Heart right ventricle (tissue), 16 donors: ENCODE measurements around the gene CDRT15L2. TPM values are rescaled to one million over a fixed set of nuclear protein-coding genes. Genes with fewer than 3 reads are reported as not detected.
"Not testable (repeated sequence)": the region's sequence is repeated elsewhere in the genome, so short reads cannot be mapped to it uniquely, and the experiment has no call there.

ENCODE experiments used
- ATAC-seq, 8 donors: fragments of 200-7000 bp; cut with Tn5 transposase; one replicate each; pipeline ENCODE4 v1.9.1; 2020; ENCODE audit warnings: mild to moderate bottlenecking in 8 of 8, moderate library complexity in 8 of 8, moderate number of reproducible peaks in 1 of 8
- DNase-seq, 2 donors: peaks; one replicate each; pipeline ENCODE4 v3.0.0-alpha.2; 2020
- H3K27ac ChIP-seq, 10 donors: fragments of 200-600 bp; sonication (generic) in 2 of 10; one replicate each; pipeline versions ENCODE4 v1.5.0 to v1.8.0; 2020 to 2022; ENCODE audit warnings: mild to moderate bottlenecking in 3 of 10
- H3K27me3 ChIP-seq, 7 donors: fragments of 200-600 bp; one replicate each; pipeline ENCODE4 v1.8.0; 2021 to 2022; ENCODE audit warnings: mild to moderate bottlenecking in 2 of 7
- H3K36me3 ChIP-seq, 9 donors: fragments of 200-600 bp; sonication (generic) in 1 of 9; one replicate each; pipeline versions ENCODE4 v1.5.0 to v1.8.0; 2020 to 2022; ENCODE audit warnings: mild to moderate bottlenecking in 2 of 9
- H3K4me1 ChIP-seq, 9 donors: fragments of 200-600 bp; sonication (generic) in 1 of 9; one replicate each; pipeline versions ENCODE4 v1.5.0 to v1.8.0; 2020 to 2022; ENCODE audit warnings: mild to moderate bottlenecking in 4 of 9
- H3K4me3 ChIP-seq, 10 donors: fragments of 200-600 bp; sonication (generic) in 2 of 10; one replicate each; pipeline versions ENCODE4 v1.5.0 to v1.8.0; 2020 to 2022; ENCODE audit warnings: mild to moderate bottlenecking in 7 of 10, moderate library complexity in 2 of 10
- H3K9me3 ChIP-seq, 11 donors: fragments of 200-600 bp in 10 of 11; sonication (generic) in 2 of 11; one replicate each; pipeline versions ENCODE4 v1.5.0 to v1.8.0; 2013 to 2022; ENCODE audit warnings: mild to moderate bottlenecking in 2 of 11, control low read depth in 1 of 11, moderate library complexity in 1 of 11
- CTCF ChIP-seq, 9 donors: fragments of 200-600 bp; sonication (generic) in 2 of 9; IDR thresholded peaks; one replicate each; pipeline versions ENCODE4 v1.5.0 to v1.8.0; 2021 to 2022; ENCODE audit warnings: antibody characterized with exemption in 9 of 9, mild to moderate bottlenecking in 5 of 9, moderate library complexity in 1 of 9
- WGBS, 2 donors: extraction: QIAGEN DNeasy Blood & Tissue Kit; methylation state at CpG; one replicate each; pipeline ENCODE4 v1.1.7; 2013; ENCODE audit warnings: inconsistent platforms in 1 of 2; 5-methylcytosine and 5-hydroxymethylcytosine counted together
- intact Hi-C, 10 donors: fragments of 100-400 bp; cut with DNase I; formaldehyde crosslinking; loops; one replicate each; pipeline versions ENCODE4 v1.11.1 to v1.14.2; 2022
- polyA plus RNA-seq, 2 donors: library from polyadenylated mRNA; stranded (reverse); fragments of 200-250 nt; gene quantifications; one replicate each; pipeline ENCODE4 v1.2.3, GENCODE V29; 2013
- total RNA-seq, 10 donors: library from RNA; stranded (reverse); fragmentation: NEBNext Ultra II Directional in 3 of 10; extraction: Animal tissue kit (Norgen Biotek cat#: 25700) in 3 of 10; gene quantifications; one replicate each; pipeline versions ENCODE4 v1.2.1 to v1.2.4, GENCODE V29; 2021 to 2023
- donor health status: Arrhythmogenic right ventricular cardiomyopathy.
- donor health status: ischemic (EF 13 %, LVEDD 7.1; RV severe dilation, severe dysfunction).
- donor health status: healthy with polysubstance abuse.
- donor health status: DM: no; HTN: yes; CAD: no.
- donor health status: DM: no; HTN: no; CAD: no.
- donor health status: ischemic (EF 25% LVEDD 6.9; RV normal size, moderate dysfunction).
- donor health status: ischemic (EF 25% LVEDD 5.7; RV mildly dilated, moderate dysfunction).
- donor health status: healthy.
- donor health status: DM: yes; HTN: yes; CAD: no.
- donor health status: Ischemic cardiomyopathy.
- donor health status: ischemic (EF 35%, LVEDD 5.7; RV mildly dilated, moderate dysfunction).
- donor health status: nonischemic (EF 11% LVEDD 7.7; RV severe dilation, severe dysfunction).
- donor health status: DM: yes; HTN: yes; CAD: no.
- donor health status: PGD.
- donor health status: ischemic (EF 29% LVEDD 5.4; RV normal size, mild dysfunction).
- donor health status: nonischemic (EF 23%, LVEDD 6.1; RV moderate dilation, normal function).

CDRT15L2 gene
- total and polyA plus RNA-seq, 12 donors, result not detected

GRCh38 chr17:20541853-20542546 lies 37.5 kb upstream of the CDRT15L2 start:
- ATAC-seq, result peak in 2 of 8 donors; percentile 64 to 65
- WGBS, 2 donors, result 46 to 58% methylated on average over 7 of the region's 7 CpGs
- H3K9me3 ChIP-seq, H3K27me3 ChIP-seq, H3K27ac ChIP-seq, intact Hi-C loops, H3K4me1 ChIP-seq, DNase-seq, H3K36me3 ChIP-seq, H3K4me3 ChIP-seq: not testable (repeated sequence)
- peak in 1 of 9 donors; percentile 26 for TF ChIP-seq CTCF (IDR thresholded peaks at IDR 0.05)

- H3K9me3 ChIP-seq, H3K27ac ChIP-seq, DNase-seq, H3K27me3 ChIP-seq, ATAC-seq, H3K4me1 ChIP-seq, H3K4me3 ChIP-seq, intact Hi-C loops, H3K36me3 ChIP-seq: not testable (repeated sequence)
- WGBS, 2 donors, result 46 to 48% methylated on average over 2 to 3 of the region's 5 CpGs
Observed at GRCh38 chr17:20547923-20548322, 31.6 kb upstream of the CDRT15L2 start.

- H3K9me3 ChIP-seq, intact Hi-C loops, H3K36me3 ChIP-seq, H3K4me3 ChIP-seq, H3K4me1 ChIP-seq, DNase-seq, ATAC-seq, H3K27ac ChIP-seq, H3K27me3 ChIP-seq: not testable (repeated sequence)
- WGBS, 2 donors, result 81% methylated on average over 5 to 6 of the region's 6 CpGs
Observed at GRCh38 chr17:20552920-20553319, 26.6 kb upstream of the CDRT15L2 start.

GRCh38 chr17:20554728-20555127 lies 24.8 kb upstream of the CDRT15L2 start:
- intact Hi-C loops, DNase-seq, H3K27me3 ChIP-seq, H3K4me1 ChIP-seq, H3K27ac ChIP-seq, H3K9me3 ChIP-seq, H3K4me3 ChIP-seq, ATAC-seq, H3K36me3 ChIP-seq: not testable (repeated sequence)
- WGBS, 2 donors, result 83 to 98% methylated on average over 3 of the region's 4 CpGs

- H3K9me3 ChIP-seq, H3K27ac ChIP-seq, H3K4me1 ChIP-seq, H3K4me3 ChIP-seq, DNase-seq, H3K27me3 ChIP-seq, intact Hi-C loops, H3K36me3 ChIP-seq: not testable (repeated sequence)
- WGBS, 2 donors, result 87 to 89% methylated on average over 14 to 16 of the region's 20 CpGs
- peak in 3 of 8 donors; percentile 26 to 48 (median 38) for ATAC-seq
Observed at GRCh38 chr17:20555135-20556010, 24.2 kb upstream of the CDRT15L2 start.

GRCh38 chr17:20558096-20558495 lies 21.4 kb upstream of the CDRT15L2 start:
- H3K27ac ChIP-seq, intact Hi-C loops, DNase-seq, H3K4me3 ChIP-seq, ATAC-seq, H3K9me3 ChIP-seq, H3K4me1 ChIP-seq, H3K27me3 ChIP-seq, H3K36me3 ChIP-seq: not testable (repeated sequence)
- WGBS, 2 donors, result 82 to 86% methylated on average over 5 of the region's 5 CpGs

- DNase-seq, H3K4me3 ChIP-seq, H3K27ac ChIP-seq, H3K4me1 ChIP-seq, H3K36me3 ChIP-seq, H3K27me3 ChIP-seq, H3K9me3 ChIP-seq, ATAC-seq, intact Hi-C loops: not testable (repeated sequence)
- 85 to 89% methylated on average over 9 of the region's 9 CpGs for WGBS, 2 donors
Observed at GRCh38 chr17:20559018-20559417, 20.5 kb upstream of the CDRT15L2 start.
